Renal cortical epithelial cell (primary cell): ENCODE measurements around the gene SPOCK1. TPM values are rescaled to one million over a fixed set of nuclear protein-coding genes. Genes with fewer than 3 reads are reported as not detected.
A peak's percentile ranks its signal among the peaks of the same experiment; 100 is the strongest.

Experiments used
- DNase-seq: peaks from one replicate; pipeline ENCODE4 v3.0.0-alpha.2; 2011; ENCODE audit warnings: low read depth
- total RNA-seq: library from RNA; depleted of rRNA; stranded (reverse); fragments of >200 nt; gene quantifications from 2 replicates; pipeline ENCODE4 v1.2.3, GENCODE V29; 2014

SPOCK1 gene
- total RNA-seq, 1 donor from 2014 or later = 224 TPM

GRCh38 chr5:137155261-137156000 lies 343.7 kb downstream of the SPOCK1 start:
- DNase-seq = no peak

GRCh38 chr5:137152616-137153015 lies 346.5 kb downstream of the SPOCK1 start:
- DNase-seq = no peak

GRCh38 chr5:137148655-137149054 lies 350.5 kb downstream of the SPOCK1 start:
- DNase-seq = no peak

GRCh38 chr5:137148159-137148558 lies 351.0 kb downstream of the SPOCK1 start:
- DNase-seq = no peak

- DNase-seq = no peak
These were observed 351.8 kb downstream of the SPOCK1 start for GRCh38 chr5:137147346-137147745.

- peak; percentile 100 for DNase-seq
These were observed 352.7 kb downstream of the SPOCK1 start for GRCh38 chr5:137146402-137146890.

- DNase-seq = no peak
These were observed 353.4 kb downstream of the SPOCK1 start for GRCh38 chr5:137145721-137146120.

GRCh38 chr5:137144656-137145055 lies 354.5 kb downstream of the SPOCK1 start:
- DNase-seq = peak; percentile 59

GRCh38 chr5:137142764-137143605 lies 356.1 kb downstream of the SPOCK1 start:
- peak; percentile 100 for DNase-seq

- no peak for DNase-seq
These were observed 356.8 kb downstream of the SPOCK1 start for GRCh38 chr5:137142346-137142745.

- no peak for DNase-seq
These were observed 357.3 kb downstream of the SPOCK1 start for GRCh38 chr5:137141779-137142178.

GRCh38 chr5:137136991-137137632 lies 362.0 kb downstream of the SPOCK1 start:
- DNase-seq = no peak

- DNase-seq = no peak
These were observed 364.1 kb downstream of the SPOCK1 start for GRCh38 chr5:137134920-137135532.

- peak; percentile 96 for DNase-seq
These were observed 369.0 kb downstream of the SPOCK1 start for GRCh38 chr5:137129886-137130680.

GRCh38 chr5:137128012-137128411 lies 371.1 kb downstream of the SPOCK1 start:
- no peak for DNase-seq

GRCh38 chr5:137126829-137127228 lies 372.3 kb downstream of the SPOCK1 start:
- DNase-seq = no peak

GRCh38 chr5:137122558-137122957 lies 376.6 kb downstream of the SPOCK1 start:
- DNase-seq = no peak

- peak; percentile 19 for DNase-seq
These were observed 377.1 kb downstream of the SPOCK1 start for GRCh38 chr5:137122075-137122474.

GRCh38 chr5:137119321-137119720 lies 379.8 kb downstream of the SPOCK1 start:
- no peak for DNase-seq

- DNase-seq = no peak
These were observed 380.5 kb downstream of the SPOCK1 start for GRCh38 chr5:137118629-137119028.

- DNase-seq = no peak
These were observed 384.0 kb downstream of the SPOCK1 start for GRCh38 chr5:137115152-137115551.
